B cell (primary cell): Measurements from ENCODE around the gene SLC35G1. TPM values are rescaled to one million over a fixed set of nuclear protein-coding genes. Genes with fewer than 3 reads are reported as not detected.

ENCODE experiments used
- ATAC-seq: fragments of 200-7000 bp; cut with Tn5 transposase; one replicate; pipeline ENCODE4 v1.10.0; 2021; ENCODE audit warnings: low read depth, mild to moderate bottlenecking, moderate number of reproducible peaks, moderate library complexity
- CTCF ChIA-PET: fragments of 350-600 bp; sonication (Branson Sonifier 250); formaldehyde crosslinking; loops from one replicate; lab custom pipeline; 2021; ENCODE audit warnings: antibody characterized with exemption, inconsistent platforms; lab: Charles Lee
- POLR2A ChIA-PET: fragments of 350-600 bp; sonication (Branson Sonifier 250); formaldehyde crosslinking; loops from one replicate; lab custom pipeline; 2021; ENCODE audit warnings: antibody characterized with exemption; lab: Charles Lee
- DNase-seq: peaks from one replicate; pipeline ENCODE4 v3.0.0; 2013
- H2AFZ ChIP-seq: 2 replicates; pipeline ENCODE4 v1.6.1; 2012; ENCODE audit warnings: mild to moderate bottlenecking, low read depth, low read length; ENCODE audit not compliant: insufficient read depth, poor library complexity, severe bottlenecking
- H3K27ac ChIP-seq, 2 donors: 1 replicate in 1 of 2; 2 replicates in 1 of 2; pipeline ENCODE4 v1.5.1; 2012 to 2013; ENCODE audit warnings: low read length in 2 of 2, mild to moderate bottlenecking in 2 of 2, moderate library complexity in 1 of 2
- H3K27me3 ChIP-seq, 4 experiments: fragments of 200-600 bp in 1 of 4; sonication (generic) in 1 of 4; replicated peaks in 1 of 4; 1 replicate in 2 of 4; 2 replicates in 2 of 4; pipeline versions ENCODE4 v1.6.1 to v1.7.0; 2013 to 2016; ENCODE audit warnings: low read length in 3 of 4, mild to moderate bottlenecking in 2 of 4, mixed read lengths in 1 of 4, moderate library complexity in 1 of 4; ENCODE audit not compliant: insufficient read depth in 4 of 4, control insufficient read depth in 3 of 4; ENCODE audit errors: control extremely low read depth in 1 of 4
- H3K36me3 ChIP-seq, 2 experiments: replicated peaks in 1 of 2; 1 replicate in 1 of 2; 2 replicates in 1 of 2; pipeline versions ENCODE4 v1.6.1 to v1.7.1; 2013; ENCODE audit warnings: low read length in 1 of 2; ENCODE audit not compliant: insufficient read depth in 2 of 2, control insufficient read depth in 1 of 2; ENCODE audit errors: control extremely low read depth in 1 of 2, extremely low read depth in 1 of 2
- H3K4me1 ChIP-seq, 2 donors: fragments of 200-600 bp in 1 of 2; sonication (generic) in 1 of 2; 1 replicate in 1 of 2; 2 replicates in 1 of 2; pipeline versions ENCODE4 v1.5.1 to v1.6.1; 2013 to 2017; ENCODE audit warnings: low read length in 2 of 2; ENCODE audit not compliant: control insufficient read depth in 2 of 2, insufficient read depth in 2 of 2
- H3K4me2 ChIP-seq: replicated peaks from 2 replicates; pipeline ENCODE3; 2012; ENCODE audit warnings: mild to moderate bottlenecking, low read depth, low read length; ENCODE audit not compliant: poor library complexity, severe bottlenecking
- H3K4me3 ChIP-seq, 5 experiments: fragments of 200-600 bp in 1 of 5; sonication (generic) in 1 of 5; 1 replicate in 3 of 5; 2 replicates in 2 of 5; pipeline versions ENCODE4 v1.5.1 to v1.7.0; 2011 to 2016; ENCODE audit warnings: low read length in 4 of 5, mild to moderate bottlenecking in 4 of 5, low read depth in 2 of 5, control low read depth in 1 of 5, moderate library complexity in 1 of 5; ENCODE audit not compliant: insufficient read depth in 1 of 5; ENCODE audit errors: control extremely low read depth in 1 of 5, extremely low read depth in 1 of 5
- H3K79me2 ChIP-seq: fragments of 200-600 bp; sonication (generic); one replicate; pipeline ENCODE4 v1.6.0; 2016; ENCODE audit warnings: low read length; ENCODE audit not compliant: control insufficient read depth, insufficient read depth
- H3K9ac ChIP-seq: fragments of 200-600 bp; sonication (generic); 2 replicates; pipeline ENCODE4 v1.6.1; 2017; ENCODE audit warnings: mild to moderate bottlenecking, low read length, moderate library complexity
- H3K9me3 ChIP-seq, 3 donors: one replicate each; pipeline versions ENCODE4 v1.6.1 to v1.7.1; 2013; ENCODE audit warnings: low read length in 2 of 3; ENCODE audit not compliant: control insufficient read depth in 2 of 3, insufficient read depth in 1 of 3; ENCODE audit errors: control extremely low read depth in 1 of 3
- H4K20me1 ChIP-seq: 2 replicates; pipeline ENCODE4 v1.6.0; 2012; ENCODE audit warnings: mild to moderate bottlenecking, low read length; ENCODE audit not compliant: insufficient read depth, control insufficient read depth, poor library complexity, severe bottlenecking
- H3K27ac Mint-ChIP-seq: one replicate; pipeline ENCODE4 v1.8.0; 2021; ENCODE audit warnings: mixed read lengths
- H3K27me3 Mint-ChIP-seq: one replicate; pipeline ENCODE4 v1.8.0; 2021; ENCODE audit warnings: mixed read lengths
- H3K4me1 Mint-ChIP-seq: one replicate; pipeline ENCODE4 v1.8.0; 2021; ENCODE audit warnings: mixed read lengths
- H3K4me3 Mint-ChIP-seq: one replicate; pipeline ENCODE4 v1.8.0; 2021; ENCODE audit warnings: mixed read lengths
- H3K9me3 Mint-ChIP-seq: one replicate; pipeline ENCODE4 v1.8.0; 2022; ENCODE audit warnings: mixed read lengths; ENCODE audit not compliant: insufficient read depth
- EZH2 ChIP-seq: IDR thresholded peaks from 2 replicates; pipeline ENCODE4 v1.6.1; 2012; ENCODE audit warnings: borderline replicate concordance, low read depth, mild to moderate bottlenecking, moderate library complexity, low read length; ENCODE audit not compliant: insufficient read depth, poor library complexity, severe bottlenecking
- WGBS: methylation state at CpG from one replicate; pipeline ENCODE4 v1.1.5; 2013; ENCODE audit warnings: missing lambda C conversion rate; ENCODE audit not compliant: insufficient coverage; 5-methylcytosine and 5-hydroxymethylcytosine counted together
- intact Hi-C: fragments of 100-400 bp; cut with micrococcal nuclease; formaldehyde crosslinking; loops from one replicate; pipeline ENCODE4 v1.10.0; 2022
- polyA plus RNA-seq: library from polyadenylated mRNA; depleted of rRNA; stranded (reverse); fragments of >200 nt; gene quantifications from 2 replicates; pipeline ENCODE4 v1.2.3, GENCODE V29; 2012
- total RNA-seq, 2 donors: library from RNA; stranded (reverse); fragments of 120-200 nt in 1 of 2; gene quantifications; 1 replicate in 1 of 2; 2 replicates in 1 of 2; pipeline versions ENCODE4 v1.2.3 to v1.2.4, GENCODE V29; 2013 to 2022
- TF ChIP-seq, protein P1 (sequence below): fragments of 200-600 bp; IDR thresholded peaks from one replicate; pipeline ENCODE4 v1.8.0; 2022; ENCODE audit warnings: antibody characterized with exemption, mild to moderate bottlenecking

SLC35G1 gene
- total and polyA plus RNA-seq, 2 donors (not counting 1 experiment from before 2014, with no cell fraction given) = 1.7 to 2.6 TPM

DNA sequence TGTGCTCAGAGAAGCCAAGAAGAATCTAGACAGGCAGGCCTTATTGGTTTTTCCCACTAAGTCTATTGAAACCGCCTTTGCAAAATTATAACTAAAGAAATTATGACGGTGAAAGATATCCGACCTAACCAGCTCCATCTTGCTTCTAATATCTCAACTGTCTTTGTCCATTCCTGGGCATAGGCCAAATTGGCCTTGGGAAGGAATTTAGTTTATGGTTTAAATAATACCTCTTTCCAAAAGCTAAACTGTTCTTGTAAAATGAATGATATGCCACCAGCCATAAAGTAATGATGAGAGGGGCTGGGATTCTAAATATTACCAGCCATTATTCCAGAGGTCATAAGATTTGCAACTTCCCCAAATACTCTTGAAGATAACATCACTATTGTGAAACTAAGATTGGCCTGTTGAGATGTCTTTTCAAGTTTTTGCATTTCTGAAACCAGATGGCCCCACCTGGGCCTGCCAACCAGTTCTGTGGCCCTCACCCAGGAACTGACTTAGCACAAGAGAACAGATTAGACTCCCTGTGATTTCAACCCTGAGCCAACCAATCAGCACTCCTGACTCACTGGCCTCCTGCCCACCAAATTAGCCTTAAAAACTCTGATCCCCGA lies 41.2 kb upstream of the SLC35G1 start:
- peaks cover 10% of the 10 kb centered on the region for H3K27me3 Mint-ChIP-seq
- intact Hi-C loops = no loop called here
- no peaks in the 10 kb centered on the region for H3K4me1 ChIP-seq

DNA sequence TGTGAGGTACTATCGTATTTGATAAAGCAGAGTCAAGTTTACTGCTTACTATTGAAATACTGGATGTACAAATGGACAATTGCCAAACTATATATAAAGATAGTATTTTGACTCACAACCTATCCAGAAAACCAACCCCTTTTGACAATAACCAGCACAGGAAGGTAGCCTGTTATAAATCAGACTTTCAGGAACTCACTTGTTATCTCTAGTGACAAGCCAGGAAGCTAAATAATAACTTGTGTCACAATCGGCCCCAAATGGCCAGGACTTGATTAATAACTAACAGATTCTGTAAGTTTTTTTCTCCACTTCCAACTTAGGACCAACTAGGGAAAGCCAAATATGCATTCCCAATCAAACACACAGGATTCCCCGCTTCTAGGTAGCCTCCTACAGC lies 38.8 kb upstream of the SLC35G1 start:
- Histone ChIP-seq H3K9ac (no peak overlapping the region), H3K9me3 (no peaks in the 10 kb centered on the region), H3K4me1 (no peaks in the 10 kb centered on the region), H3K4me2 (no peak overlapping the region), H3K79me2 (no peaks in the 10 kb centered on the region), H2AFZ (no peak overlapping the region), H3K27me3 (no peaks in the 10 kb centered on the region), H4K20me1 (no peaks in the 10 kb centered on the region), H3K36me3 (no peaks in the 10 kb centered on the region), H3K4me3 (no peak overlapping the region), H3K27ac (no peak overlapping the region)
- DNase-seq = no peak
- Mint-ChIP-seq H3K9me3 (no peaks in the 10 kb centered on the region), H3K27me3 (peaks cover 7% of the 10 kb centered on the region), H3K4me3 (no peak overlapping the region), H3K27ac (no peak overlapping the region), H3K4me1 (no peaks in the 10 kb centered on the region)
- ChIA-PET CTCF (interaction anchor here (5.6 kb wide), 1 partner anchor 300 kb away, joined by 64 read pairs; no protein-coding TSS in a partner anchor), POLR2A (no interaction called here)
- TF ChIP-seq EZH2 = no peak
- TF ChIP-seq, protein P1, sequence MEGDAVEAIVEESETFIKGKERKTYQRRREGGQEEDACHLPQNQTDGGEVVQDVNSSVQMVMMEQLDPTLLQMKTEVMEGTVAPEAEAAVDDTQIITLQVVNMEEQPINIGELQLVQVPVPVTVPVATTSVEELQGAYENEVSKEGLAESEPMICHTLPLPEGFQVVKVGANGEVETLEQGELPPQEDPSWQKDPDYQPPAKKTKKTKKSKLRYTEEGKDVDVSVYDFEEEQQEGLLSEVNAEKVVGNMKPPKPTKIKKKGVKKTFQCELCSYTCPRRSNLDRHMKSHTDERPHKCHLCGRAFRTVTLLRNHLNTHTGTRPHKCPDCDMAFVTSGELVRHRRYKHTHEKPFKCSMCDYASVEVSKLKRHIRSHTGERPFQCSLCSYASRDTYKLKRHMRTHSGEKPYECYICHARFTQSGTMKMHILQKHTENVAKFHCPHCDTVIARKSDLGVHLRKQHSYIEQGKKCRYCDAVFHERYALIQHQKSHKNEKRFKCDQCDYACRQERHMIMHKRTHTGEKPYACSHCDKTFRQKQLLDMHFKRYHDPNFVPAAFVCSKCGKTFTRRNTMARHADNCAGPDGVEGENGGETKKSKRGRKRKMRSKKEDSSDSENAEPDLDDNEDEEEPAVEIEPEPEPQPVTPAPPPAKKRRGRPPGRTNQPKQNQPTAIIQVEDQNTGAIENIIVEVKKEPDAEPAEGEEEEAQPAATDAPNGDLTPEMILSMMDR = no peak
- no peak for ATAC-seq
- WGBS = 70% methylated on average over 1 of the region's 3 CpGs
- intact Hi-C loops = no loop called here

More for the DNA sequence above, 41.2 kb upstream of the SLC35G1 start:
- H3K9me3 ChIP-seq = no peaks in the 10 kb centered on the region
- H3K4me2 ChIP-seq = no peak overlapping the region
- no peak overlapping the region for H3K27ac ChIP-seq
- Mint-ChIP-seq H3K27ac (no peak overlapping the region), H3K4me1 (no peaks in the 10 kb centered on the region), H3K4me3 (no peak overlapping the region), H3K9me3 (no peaks in the 10 kb centered on the region)
- no peaks in the 10 kb centered on the region for H4K20me1 ChIP-seq
- H3K9ac ChIP-seq = no peak overlapping the region
- H3K36me3 ChIP-seq = no peaks in the 10 kb centered on the region
- no peak overlapping the region for H2AFZ ChIP-seq
- no peaks in the 10 kb centered on the region for H3K79me2 ChIP-seq
- no peak for DNase-seq
- no peak overlapping the region for H3K4me3 ChIP-seq
- no peaks in the 10 kb centered on the region for H3K27me3 ChIP-seq
- CTCF ChIA-PET = interaction anchor here (1.1 kb wide), 1 partner anchor 298 kb away, joined by 4 read pairs; no protein-coding TSS in a partner anchor
- WGBS = no CpG with 5 or more reads among the region's 4 CpGs
- ATAC-seq = no peak
- TF ChIP-seq EZH2 = no peak
- TF ChIP-seq, protein P1 = no peak
- POLR2A ChIA-PET = no interaction called here
